ENCODE data around the gene IQSEC2. TPM values are rescaled to one million over a fixed set of nuclear protein-coding genes. Genes with fewer than 3 reads are reported as not detected.

Gene IQSEC2
- total and polyA plus RNA-seq, 2 experiments from 2014 or later, result 6.0 to 10.2 TPM

- Histone ChIP-seq H3K27me3 (replicated peaks; ENCODE audit: insufficient read depth) (no peaks in the 10 kb centered on the region), H3K79me2 (ENCODE audit: insufficient read depth) (no peaks in the 10 kb centered on the region), H3K27ac (peak overlapping the region; percentile 88), H3K4me1 (ENCODE audit: insufficient read depth) (peaks cover 13% of the 10 kb centered on the region; the same call in 1 of the 2 replicates), H3K4me2 (ENCODE audit: unreplicated experiment) (peak overlapping the region; percentile 73), H3K9me3 (ENCODE audit: low read depth) (no peaks in the 10 kb centered on the region), H3K4me3 (peak overlapping the region; percentile 67), H3F3A (ENCODE audit: insufficient read depth) (0 out of 2 replicates have a peak, but pooled peaks cover 4% of the 10 kb centered on the region), H3K9me2 (ENCODE audit: insufficient read depth) (no peaks in the 10 kb centered on the region), H3K9ac (peak overlapping the region; percentile 81), H4K20me1 (ENCODE audit: insufficient read depth) (no peaks in the 10 kb centered on the region), H3K36me3 (ENCODE audit: low read depth) (no peaks in the 10 kb centered on the region), H2AFZ (peak overlapping the region; percentile 61)
- TF ChIP-seq EZH2phosphoT487 (IDR thresholded peaks at IDR 0.05; ENCODE audit: insufficient read depth, low read depth) (no peak), EZH2 (IDR thresholded peaks at IDR 0.05; ENCODE audit: insufficient read depth, poor library complexity, severe bottlenecking) (no peak)
- DNase-seq, result peak; percentile 74
- WGBS, 2 experiments (ENCODE audit: low coverage in 1 of 2, low lambda C conversion rate in 2 of 2, missing lambda C conversion rate in 2 of 2), result 50 to 86% methylated on average over 9 of the region's 14 CpGs
- in situ Hi-C loops (cut with MboI), result no loop called here
These were observed 758 bp downstream of the IQSEC2 start for GRCh38 chrX:53280331-53281320.

GRCh38 chrX:53279296-53280237 lies 1.8 kb downstream of the IQSEC2 start:
- Histone ChIP-seq H3K9me3 (ENCODE audit: low read depth) (no peaks in the 10 kb centered on the region), H3K9me2 (ENCODE audit: insufficient read depth) (no peaks in the 10 kb centered on the region), H3F3A (ENCODE audit: insufficient read depth) (0 out of 2 replicates have a peak, but pooled peaks cover 4% of the 10 kb centered on the region), H4K20me1 (ENCODE audit: insufficient read depth) (no peaks in the 10 kb centered on the region), H3K27me3 (replicated peaks; ENCODE audit: insufficient read depth) (no peaks in the 10 kb centered on the region), H3K4me2 (ENCODE audit: unreplicated experiment) (no peak overlapping the region), H2AFZ (no peak overlapping the region), H3K36me3 (ENCODE audit: low read depth) (no peaks in the 10 kb centered on the region), H3K27ac (no peak overlapping the region), H3K4me1 (ENCODE audit: insufficient read depth) (0 out of 2 replicates have a peak, but pooled peaks cover 10% of the 10 kb centered on the region), H3K79me2 (ENCODE audit: insufficient read depth) (no peaks in the 10 kb centered on the region), H3K4me3 (no peak overlapping the region), H3K9ac (no peak overlapping the region)
- 82 to 95% methylated on average over 2 to 13 of the region's 14 CpGs for WGBS, 2 experiments (ENCODE audit: low coverage in 1 of 2, low lambda C conversion rate in 2 of 2, missing lambda C conversion rate in 2 of 2)
- in situ Hi-C loops (cut with MboI), result no loop called here
- DNase-seq, result no peak
- TF ChIP-seq EZH2phosphoT487 (IDR thresholded peaks at IDR 0.05; ENCODE audit: insufficient read depth, low read depth), result no peak
- TF ChIP-seq EZH2 (IDR thresholded peaks at IDR 0.05; ENCODE audit: insufficient read depth, poor library complexity, severe bottlenecking), result no peak

GRCh38 chrX:53272808-53273337 lies 8.5 kb downstream of the IQSEC2 start:
- no peak overlapping the region for H3K4me2 ChIP-seq (ENCODE audit: unreplicated experiment)
- no peaks in the 10 kb centered on the region for H4K20me1 ChIP-seq (ENCODE audit: insufficient read depth)
- H3F3A ChIP-seq (ENCODE audit: insufficient read depth), result no peaks in the 10 kb centered on the region
- no peak for TF ChIP-seq EZH2 (IDR thresholded peaks at IDR 0.05; ENCODE audit: insufficient read depth, poor library complexity, severe bottlenecking)
- TF ChIP-seq EZH2phosphoT487 (IDR thresholded peaks at IDR 0.05; ENCODE audit: insufficient read depth, low read depth), result no peak
- no peaks in the 10 kb centered on the region for H3K36me3 ChIP-seq (ENCODE audit: low read depth)
- no peaks in the 10 kb centered on the region for H3K9me3 ChIP-seq (ENCODE audit: low read depth)
- H3K27ac ChIP-seq, result no peak overlapping the region
- no peak for DNase-seq
- H3K9me2 ChIP-seq (ENCODE audit: insufficient read depth), result no peaks in the 10 kb centered on the region
- H3K4me1 ChIP-seq (ENCODE audit: insufficient read depth), result no peaks in the 10 kb centered on the region
- in situ Hi-C loops (cut with MboI), result no loop called here
- no peaks in the 10 kb centered on the region for H3K79me2 ChIP-seq (ENCODE audit: insufficient read depth)
- WGBS, 2 experiments (ENCODE audit: low coverage in 1 of 2, low lambda C conversion rate in 2 of 2, missing lambda C conversion rate in 2 of 2), result 77% methylated on average over 7 of the region's 8 CpGs
- H3K9ac ChIP-seq, result no peak overlapping the region
- no peaks in the 10 kb centered on the region for H3K27me3 ChIP-seq (replicated peaks; ENCODE audit: insufficient read depth)
- no peak overlapping the region for H3K4me3 ChIP-seq
- no peak overlapping the region for H2AFZ ChIP-seq
